ENCODE measurements around the gene MTOR. TPM values are rescaled to one million over a fixed set of nuclear protein-coding genes. Genes with fewer than 3 reads are reported as not detected.

Gene MTOR
- total and polyA plus RNA-seq, 2 donors (not counting 1 experiment from before 2014, with no cell fraction given), result 30.7 to 50.7 TPM

GRCh38 chr1:11116318-11116717, 146.0 kb downstream of the MTOR start:
- intact Hi-C loops (cut with micrococcal nuclease), result no loop called here
- H3K4me1 Mint-ChIP-seq, result no peaks in the 10 kb centered on the region
- ATAC-seq (ENCODE audit: low read depth) (no peak), DNase-seq (no peak)
- H3K27ac Mint-ChIP-seq, result no peak overlapping the region
- POLR2A ChIA-PET, result no interaction called here
- CTCF ChIA-PET, result no interaction called here
- Histone ChIP-seq H3K27me3 (replicated peaks in 1 of 4; ENCODE audit: control extremely low read depth in 1 of 4, control insufficient read depth in 3 of 4, insufficient read depth in 4 of 4, low read length in 3 of 4) (no peaks in the 10 kb centered on the region), H3K4me2 (replicated peaks; ENCODE audit: low read depth, low read length, poor library complexity, severe bottlenecking) (no peak overlapping the region), H3K4me1 (ENCODE audit: control insufficient read depth in 2 of 2, insufficient read depth in 2 of 2, low read length in 2 of 2) (no peaks in the 10 kb centered on the region), H4K20me1 (ENCODE audit: control insufficient read depth, insufficient read depth, low read length, poor library complexity, severe bottlenecking) (no peaks in the 10 kb centered on the region), H3K79me2 (ENCODE audit: control insufficient read depth, insufficient read depth, low read length) (no peaks in the 10 kb centered on the region), H3K36me3 (replicated peaks in 1 of 2; ENCODE audit: control extremely low read depth in 1 of 2, control insufficient read depth in 1 of 2, extremely low read depth in 1 of 2, insufficient read depth in 2 of 2, low read length in 1 of 2) (peaks cover 10 to 53% of the 10 kb centered on the region in 2 experiments), H3K9me3 (ENCODE audit: control extremely low read depth in 1 of 3, control insufficient read depth in 2 of 3, insufficient read depth in 1 of 3, low read length in 2 of 3) (no peaks in the 10 kb centered on the region), H2AFZ (ENCODE audit: insufficient read depth, low read depth, low read length, poor library complexity, severe bottlenecking) (no peak overlapping the region), H3K27ac (ENCODE audit: low read length in 2 of 2) (no peak overlapping the region), H3K4me3 (ENCODE audit: control extremely low read depth in 1 of 5, extremely low read depth in 1 of 5, insufficient read depth in 1 of 5, low read depth in 2 of 5, low read length in 4 of 5) (no peak overlapping the region), H3K9ac (ENCODE audit: low read length) (no peak overlapping the region)
- H3K9me3 Mint-ChIP-seq (ENCODE audit: insufficient read depth), result no peaks in the 10 kb centered on the region
- no peak overlapping the region for H3K4me3 Mint-ChIP-seq
- WGBS (ENCODE audit: insufficient coverage), result 100% methylated on average over 2 of the region's 2 CpGs
- H3K27me3 Mint-ChIP-seq, result no peaks in the 10 kb centered on the region
- TF ChIP-seq EZH2 (IDR thresholded peaks at IDR 0.05; ENCODE audit: borderline replicate concordance, insufficient read depth, low read depth, low read length, poor library complexity, severe bottlenecking) (no peak), CTCF (IDR thresholded peaks at IDR 0.05) (no peak)

GRCh38 chr1:11114966-11115365, 147.4 kb downstream of the MTOR start:
- Histone ChIP-seq H3K4me3 (ENCODE audit: control extremely low read depth in 1 of 5, extremely low read depth in 1 of 5, insufficient read depth in 1 of 5, low read depth in 2 of 5, low read length in 4 of 5) (no peak overlapping the region), H3K9ac (ENCODE audit: low read length) (no peak overlapping the region), H3K27ac (ENCODE audit: low read length in 2 of 2) (no peak overlapping the region), H4K20me1 (ENCODE audit: control insufficient read depth, insufficient read depth, low read length, poor library complexity, severe bottlenecking) (no peaks in the 10 kb centered on the region), H3K79me2 (ENCODE audit: control insufficient read depth, insufficient read depth, low read length) (no peaks in the 10 kb centered on the region), H3K4me2 (replicated peaks; ENCODE audit: low read depth, low read length, poor library complexity, severe bottlenecking) (no peak overlapping the region), H3K9me3 (ENCODE audit: control extremely low read depth in 1 of 3, control insufficient read depth in 2 of 3, insufficient read depth in 1 of 3, low read length in 2 of 3) (no peaks in the 10 kb centered on the region), H3K4me1 (ENCODE audit: control insufficient read depth in 2 of 2, insufficient read depth in 2 of 2, low read length in 2 of 2) (no peaks in the 10 kb centered on the region), H2AFZ (ENCODE audit: insufficient read depth, low read depth, low read length, poor library complexity, severe bottlenecking) (no peak overlapping the region), H3K36me3 (replicated peaks in 1 of 2; ENCODE audit: control extremely low read depth in 1 of 2, control insufficient read depth in 1 of 2, extremely low read depth in 1 of 2, insufficient read depth in 2 of 2, low read length in 1 of 2) (peaks cover 10 to 51% of the 10 kb centered on the region in 2 experiments), H3K27me3 (replicated peaks in 1 of 4; ENCODE audit: control extremely low read depth in 1 of 4, control insufficient read depth in 3 of 4, insufficient read depth in 4 of 4, low read length in 3 of 4) (no peaks in the 10 kb centered on the region)
- intact Hi-C loops (cut with micrococcal nuclease), result no loop called here
- H3K27me3 Mint-ChIP-seq, result no peaks in the 10 kb centered on the region
- H3K4me1 Mint-ChIP-seq, result no peaks in the 10 kb centered on the region
- no peak overlapping the region for H3K4me3 Mint-ChIP-seq
- H3K27ac Mint-ChIP-seq, result no peak overlapping the region
- TF ChIP-seq CTCF (IDR thresholded peaks at IDR 0.05) (no peak), EZH2 (IDR thresholded peaks at IDR 0.05; ENCODE audit: borderline replicate concordance, insufficient read depth, low read depth, low read length, poor library complexity, severe bottlenecking) (no peak)
- CTCF ChIA-PET, result no interaction called here
- no peaks in the 10 kb centered on the region for H3K9me3 Mint-ChIP-seq (ENCODE audit: insufficient read depth)
- POLR2A ChIA-PET, result no interaction called here
- 100% methylated on average over 2 of the region's 3 CpGs for WGBS (ENCODE audit: insufficient coverage)
- ATAC-seq (ENCODE audit: low read depth) (no peak), DNase-seq (no peak)
